Femur (tissue), 1 donor: ENCODE results near the gene HAND2.

ENCODE experiments used
- DNase-seq: peaks from one replicate; pipeline ENCODE4 v3.0.0-alpha.2; 2017

HAND2 gene

DNA sequence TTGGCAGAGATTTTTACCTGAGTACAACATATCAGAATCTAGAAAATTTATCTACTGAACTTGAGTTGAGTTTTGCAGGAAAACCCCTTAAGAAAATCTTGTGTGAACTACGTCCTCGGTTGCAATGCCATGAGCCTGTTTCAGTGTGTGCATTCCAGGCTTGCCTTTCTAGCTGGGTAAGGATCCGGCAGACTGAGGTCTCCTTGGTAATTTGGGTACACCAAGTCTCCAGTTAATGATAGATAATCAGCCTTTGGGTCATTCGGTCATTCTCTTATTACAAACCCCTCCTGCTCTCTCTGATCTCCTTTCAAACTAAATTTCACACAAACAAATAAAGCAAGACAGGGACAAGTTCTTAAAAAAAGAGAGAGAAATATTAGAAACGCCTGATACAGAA lies 5.9 kb upstream of the HAND2 start:
- DNase-seq = no peak

DNA sequence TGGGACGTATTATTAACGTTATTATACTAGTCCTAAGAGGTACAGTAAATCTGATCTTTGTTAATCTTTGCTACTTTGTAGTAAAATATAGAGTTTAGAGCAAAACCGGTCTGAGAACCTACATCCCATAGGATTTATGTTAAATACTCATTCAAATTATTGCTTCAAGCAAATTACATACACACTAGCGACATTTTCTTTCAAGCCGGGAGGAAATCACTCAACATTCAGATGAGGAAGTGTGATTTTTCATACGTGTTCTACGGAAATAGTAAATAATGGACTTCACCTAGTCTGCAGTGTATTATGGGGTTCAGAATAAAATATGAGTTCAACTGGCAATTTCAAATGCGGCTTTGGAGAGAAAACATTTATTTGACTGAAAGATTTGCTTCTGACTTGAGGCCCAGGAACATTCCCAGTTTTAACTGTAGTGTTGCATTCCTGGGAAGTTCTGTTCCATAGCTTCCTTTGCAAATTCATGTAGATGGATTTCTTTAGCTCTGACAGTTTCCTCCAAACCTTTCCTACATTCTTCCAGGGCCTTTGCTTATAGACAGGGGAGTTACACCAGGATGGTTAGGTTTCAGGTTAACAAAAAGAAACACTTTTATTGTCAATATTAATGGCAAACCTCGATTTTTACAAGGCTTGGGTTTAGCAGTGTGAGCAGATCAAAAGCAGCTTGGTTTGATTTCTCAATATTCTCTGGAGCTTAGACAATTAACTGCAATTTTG lies 5.3 kb upstream of the HAND2 start:
- DNase-seq = no peak

DNA sequence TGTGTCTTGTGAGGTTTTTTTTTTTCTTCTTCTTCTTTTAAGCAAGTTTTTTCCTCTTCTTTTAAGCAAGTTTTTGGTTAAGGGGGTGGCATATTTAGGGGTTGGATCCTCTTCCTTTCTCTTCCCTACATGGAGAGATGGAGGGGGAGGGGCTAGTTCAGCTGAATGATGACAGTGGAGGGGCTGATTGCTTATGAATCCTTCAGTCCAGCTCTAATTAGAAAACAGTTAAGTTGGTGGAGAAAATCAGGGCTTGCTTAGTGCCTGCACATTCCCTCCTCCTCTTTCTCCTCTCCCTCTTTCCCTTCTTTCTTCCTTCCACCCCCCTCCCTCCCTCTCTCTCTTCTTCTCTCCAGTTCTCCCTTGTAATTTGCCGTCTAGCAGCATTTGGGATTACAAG lies 4.4 kb upstream of the HAND2 start:
- DNase-seq = no peak

DNA sequence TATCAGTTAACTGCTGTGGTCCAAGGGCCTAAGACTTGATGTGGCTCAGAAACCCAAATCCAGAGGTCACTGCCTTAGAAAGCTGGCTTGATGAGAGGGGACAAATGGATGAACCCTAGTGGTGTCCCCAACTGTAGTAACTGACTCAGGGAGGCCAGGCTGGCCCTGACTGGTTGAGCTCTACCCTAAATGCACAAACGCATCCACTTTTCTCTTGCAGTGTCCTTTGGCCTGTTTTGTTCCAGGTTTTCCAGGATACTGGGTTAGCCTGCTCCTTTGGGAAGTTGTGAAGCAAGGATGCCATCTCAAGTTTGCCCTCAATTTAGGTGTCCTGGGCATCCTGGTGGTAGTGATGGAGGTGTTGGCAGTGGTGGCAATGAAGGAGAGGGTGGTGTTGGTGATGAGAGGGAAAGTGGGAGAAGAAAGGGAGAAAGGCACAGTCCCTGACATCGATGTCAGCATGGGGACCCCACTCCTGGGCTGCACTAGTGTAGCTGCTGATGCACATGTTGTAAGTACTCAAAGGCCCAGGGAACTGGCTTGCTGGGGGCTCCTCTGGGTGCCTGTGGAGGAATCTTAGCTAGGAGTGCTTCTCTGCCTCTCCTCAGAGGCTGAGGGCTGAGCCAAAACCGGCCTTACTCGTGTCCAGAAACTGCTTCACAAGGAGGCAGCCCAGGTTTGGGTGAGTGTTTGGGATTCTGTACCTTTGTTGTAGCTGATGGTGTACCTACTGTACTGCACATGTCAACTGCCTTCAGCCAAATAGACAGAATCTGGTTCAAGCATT lies 2.9 kb upstream of the HAND2 start:
- DNase-seq = no peak

DNA sequence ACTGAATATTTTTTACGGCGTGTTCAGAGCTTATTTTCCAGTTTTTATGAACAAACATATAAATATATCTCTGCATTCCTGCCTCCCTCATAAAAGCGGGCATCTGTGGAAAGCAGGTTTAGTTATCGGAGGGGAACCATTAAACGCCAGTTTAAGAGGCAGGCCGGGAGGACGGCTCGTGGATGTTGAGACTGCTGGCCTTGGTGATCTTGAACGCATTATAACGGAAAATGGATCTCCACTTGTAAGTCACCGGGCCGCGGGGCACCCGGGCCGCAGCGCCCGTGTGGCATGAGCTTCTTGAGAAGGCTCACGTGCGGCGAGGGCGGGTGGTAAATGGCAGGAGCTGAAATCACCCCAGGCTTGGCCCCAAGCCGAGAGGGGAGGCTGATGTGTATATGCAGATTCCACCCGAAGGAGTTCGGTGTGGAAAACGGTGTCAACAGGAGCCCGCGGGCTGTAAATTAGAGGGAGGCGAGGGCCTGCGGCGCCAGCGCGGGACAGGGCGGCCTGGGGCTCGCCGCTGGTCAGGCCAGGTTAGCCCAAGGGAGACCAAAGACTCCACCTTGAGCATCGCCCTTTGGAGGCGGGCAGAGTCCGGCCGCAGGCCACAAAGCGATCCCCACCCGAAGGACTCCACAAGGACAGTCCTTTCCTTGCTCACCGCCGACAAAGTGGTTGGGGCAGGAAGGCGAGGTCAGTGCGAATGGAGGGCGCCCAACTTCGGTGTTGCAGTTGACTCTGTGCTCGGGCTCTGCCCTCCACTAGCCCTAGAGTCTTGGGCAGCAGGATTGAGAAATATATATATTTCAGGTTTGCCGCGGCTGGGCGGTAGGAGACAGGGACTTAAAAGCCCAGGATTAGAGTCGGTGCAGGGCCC lies 1.3 kb upstream of the HAND2 start:
- no peak for DNase-seq

DNA sequence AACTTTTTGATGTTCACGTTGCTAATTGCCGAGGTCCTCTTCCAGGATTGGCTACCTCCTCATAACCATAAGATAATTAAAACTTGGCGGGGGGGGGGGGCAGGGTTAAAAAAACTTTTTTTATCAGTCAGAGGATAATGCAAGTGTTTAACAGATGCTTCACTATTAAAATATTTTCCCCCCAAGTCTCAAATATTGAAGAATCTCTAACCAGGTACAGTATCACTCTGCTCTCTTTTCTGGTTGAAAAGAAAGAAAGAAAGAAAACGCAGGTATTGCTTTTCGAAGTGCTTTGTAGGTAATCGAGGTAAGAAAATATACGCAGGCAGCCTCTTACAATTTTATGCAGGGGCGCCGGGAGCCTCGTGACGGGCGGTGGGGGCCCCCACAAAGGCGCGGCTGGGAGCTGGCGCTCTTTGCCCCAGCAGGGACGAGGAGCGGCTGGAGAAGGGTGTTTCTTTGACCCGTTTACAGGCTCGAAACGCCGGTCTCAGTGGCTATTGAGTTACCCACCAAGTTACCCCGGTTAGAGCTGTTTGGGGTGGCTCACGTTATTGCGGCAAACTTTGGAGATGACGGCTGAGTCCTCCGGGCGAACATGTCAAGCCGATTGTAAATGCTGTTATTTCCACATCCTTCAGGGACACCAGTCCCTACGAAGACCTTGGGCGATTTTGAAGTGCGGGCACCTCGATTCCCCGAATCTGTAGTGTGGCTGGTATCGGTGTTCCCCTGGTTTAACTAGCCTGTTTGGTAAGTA lies 477 bp upstream of the HAND2 start:
- DNase-seq = no peak

DNA sequence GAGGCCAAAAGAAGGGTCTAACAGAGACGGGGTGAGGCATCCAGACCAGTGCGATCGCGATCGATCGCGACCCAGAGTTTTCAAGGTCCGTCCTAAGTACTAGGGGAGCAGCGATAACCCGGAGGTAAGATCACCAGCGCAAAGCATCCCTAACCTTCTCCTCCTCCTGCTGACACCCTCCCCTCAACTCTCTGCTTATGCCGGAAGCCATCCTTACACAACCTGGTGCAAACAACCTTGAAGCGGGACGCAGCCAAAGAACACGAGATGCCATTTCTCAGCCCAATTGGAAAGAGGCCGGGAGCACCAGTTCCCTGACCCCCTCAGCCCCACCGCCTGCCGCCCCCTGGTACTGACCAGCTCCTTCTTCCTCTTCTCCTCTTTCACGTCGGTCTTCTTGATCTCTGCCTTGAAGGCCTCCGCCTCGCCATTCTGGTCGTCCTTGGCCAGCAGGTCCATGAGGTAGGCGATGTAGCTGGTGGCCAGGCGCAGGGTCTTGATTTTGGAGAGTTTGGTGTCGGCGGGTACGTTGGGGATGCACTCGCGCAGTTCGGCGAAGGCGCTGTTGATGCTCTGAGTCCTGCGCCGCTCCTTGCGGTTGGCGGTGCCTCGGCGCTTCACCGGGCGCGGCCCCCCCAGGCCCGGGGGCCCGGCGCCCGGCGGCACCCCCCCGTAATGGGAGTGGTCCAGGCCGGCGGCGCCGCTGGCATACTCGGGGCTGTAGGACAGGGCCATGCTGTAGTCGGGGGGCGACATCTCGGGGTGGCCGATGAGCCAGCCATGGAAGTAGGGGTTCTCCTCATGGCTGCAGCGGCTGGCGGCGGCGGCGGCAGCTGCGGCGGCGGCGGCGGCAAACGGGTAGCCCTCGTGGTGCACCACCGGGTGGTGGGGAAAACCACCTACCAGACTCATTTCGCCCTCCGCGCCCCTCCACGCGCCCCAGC lies 1.4 kb downstream of the HAND2 start:
- DNase-seq = no peak

DNA sequence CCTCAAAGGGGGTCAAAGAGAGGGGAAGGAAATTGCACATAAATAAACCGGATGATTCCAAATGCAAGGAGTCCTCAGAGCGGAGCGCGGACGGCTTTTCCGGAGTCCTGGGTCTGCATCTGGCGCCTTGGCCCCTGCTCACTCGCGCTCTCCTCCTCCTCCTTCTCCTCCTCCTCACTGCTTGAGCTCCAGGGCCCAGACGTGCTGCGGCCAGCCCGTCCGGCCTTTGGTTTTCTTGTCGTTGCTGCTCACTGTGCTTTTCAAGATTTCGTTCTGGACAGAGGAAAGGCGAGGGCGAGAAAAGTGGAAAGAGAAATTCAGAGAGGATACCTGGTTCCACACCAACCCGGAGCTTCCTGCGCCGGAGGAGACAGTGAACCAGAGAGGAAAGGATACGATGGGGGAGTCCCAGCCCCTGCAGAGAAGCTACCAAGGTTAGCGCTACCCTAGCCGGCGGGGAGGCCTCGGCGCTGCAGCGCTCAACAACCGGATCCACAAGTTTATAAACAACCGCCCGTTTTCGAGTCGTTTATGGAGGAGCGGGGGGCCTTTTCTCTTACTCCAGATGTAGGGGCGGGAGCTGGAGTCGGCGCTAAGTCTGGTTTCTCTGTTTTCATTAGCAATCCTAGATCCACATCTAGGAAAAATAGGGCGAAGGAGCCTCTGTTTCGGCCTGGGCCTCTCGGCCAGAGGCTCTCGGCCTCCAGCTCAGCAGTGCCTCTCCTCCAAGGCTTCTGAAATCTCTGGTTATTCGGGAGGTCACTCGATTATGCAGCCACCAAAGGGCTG lies 2.7 kb downstream of the HAND2 start:
- DNase-seq = no peak

DNA sequence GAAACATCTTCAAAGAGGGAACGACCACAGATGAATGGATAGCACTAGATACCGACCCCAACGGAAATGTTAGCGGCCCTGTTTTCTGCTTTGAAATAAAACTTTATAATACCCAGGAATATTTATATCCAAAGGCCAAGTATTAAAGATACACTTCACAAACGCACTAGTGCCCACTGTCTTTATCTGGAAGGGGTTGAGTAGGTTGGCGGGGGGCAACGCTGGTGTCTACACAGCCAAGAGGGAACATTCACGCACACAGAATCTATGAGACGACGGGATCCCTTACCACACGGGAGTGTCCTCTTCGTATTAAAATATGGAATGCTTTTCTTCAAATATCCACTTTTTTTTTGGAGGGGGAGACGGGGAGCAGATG lies 3.3 kb downstream of the HAND2 start:
- DNase-seq = no peak

DNA sequence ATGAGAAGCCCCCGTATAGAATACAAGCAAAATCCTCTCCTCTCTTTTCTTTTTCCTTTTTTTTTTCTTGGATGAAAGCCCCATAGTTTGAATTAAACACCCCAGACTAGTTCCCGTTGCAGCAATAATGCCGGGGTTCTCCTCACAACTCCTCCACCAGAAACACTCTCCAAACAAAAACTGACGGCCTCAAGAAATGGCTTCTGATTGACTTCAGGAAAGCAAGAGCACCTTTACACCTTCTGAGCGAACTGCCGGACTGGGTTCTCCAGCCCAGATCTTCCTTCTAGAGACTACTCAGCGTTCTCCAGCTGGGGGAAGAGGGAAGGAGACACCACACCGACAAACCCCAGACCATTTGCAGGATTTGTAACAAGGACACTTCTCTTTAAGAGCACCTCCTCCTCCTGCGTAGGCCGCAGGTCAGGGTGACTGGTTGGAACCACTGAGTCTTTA lies 4.0 kb downstream of the HAND2 start:
- no peak for DNase-seq

DNA sequence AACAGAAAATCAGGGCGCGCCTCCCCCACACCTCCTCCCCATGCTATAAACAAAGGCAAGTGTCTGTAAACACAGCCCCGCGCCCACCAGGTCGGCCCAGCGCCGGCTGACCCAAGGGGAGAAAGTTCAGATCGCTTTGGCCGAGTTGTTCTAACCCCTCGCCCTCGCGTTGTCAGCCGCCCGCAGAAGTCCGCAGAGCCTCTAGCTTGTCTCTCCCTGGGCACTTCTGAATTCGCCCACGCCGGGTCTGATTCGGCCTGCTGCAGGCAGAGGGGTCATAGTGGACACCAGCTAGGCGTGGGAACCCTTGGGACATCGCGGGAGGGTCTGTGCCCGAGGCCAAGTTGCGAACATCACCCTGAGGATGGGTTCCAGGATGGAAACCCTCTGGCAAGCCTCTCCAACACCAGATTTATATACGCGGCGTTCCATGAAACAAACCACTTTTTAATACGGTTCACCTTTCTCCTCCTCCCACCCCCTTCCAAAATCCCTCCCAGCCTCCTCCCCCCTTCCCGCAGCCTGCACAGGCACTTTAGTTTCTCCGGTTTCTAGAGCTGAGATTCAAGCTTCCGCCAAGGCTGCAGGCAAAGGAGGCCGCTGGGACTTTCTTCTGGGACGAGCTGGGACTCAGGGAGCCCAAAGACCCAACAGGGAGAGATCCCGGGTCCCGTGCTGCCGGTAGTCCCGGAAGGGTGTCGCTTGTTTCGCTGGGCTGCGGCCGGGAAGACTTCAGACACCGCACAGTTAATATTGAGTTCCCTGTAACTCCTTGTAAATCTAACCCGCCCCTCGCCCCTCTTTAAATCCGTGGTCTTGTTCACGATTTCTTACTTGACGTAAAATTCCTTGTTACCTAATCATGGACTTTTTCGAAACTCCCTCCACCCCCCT lies 4.7 kb downstream of the HAND2 start:
- DNase-seq = no peak

DNA sequence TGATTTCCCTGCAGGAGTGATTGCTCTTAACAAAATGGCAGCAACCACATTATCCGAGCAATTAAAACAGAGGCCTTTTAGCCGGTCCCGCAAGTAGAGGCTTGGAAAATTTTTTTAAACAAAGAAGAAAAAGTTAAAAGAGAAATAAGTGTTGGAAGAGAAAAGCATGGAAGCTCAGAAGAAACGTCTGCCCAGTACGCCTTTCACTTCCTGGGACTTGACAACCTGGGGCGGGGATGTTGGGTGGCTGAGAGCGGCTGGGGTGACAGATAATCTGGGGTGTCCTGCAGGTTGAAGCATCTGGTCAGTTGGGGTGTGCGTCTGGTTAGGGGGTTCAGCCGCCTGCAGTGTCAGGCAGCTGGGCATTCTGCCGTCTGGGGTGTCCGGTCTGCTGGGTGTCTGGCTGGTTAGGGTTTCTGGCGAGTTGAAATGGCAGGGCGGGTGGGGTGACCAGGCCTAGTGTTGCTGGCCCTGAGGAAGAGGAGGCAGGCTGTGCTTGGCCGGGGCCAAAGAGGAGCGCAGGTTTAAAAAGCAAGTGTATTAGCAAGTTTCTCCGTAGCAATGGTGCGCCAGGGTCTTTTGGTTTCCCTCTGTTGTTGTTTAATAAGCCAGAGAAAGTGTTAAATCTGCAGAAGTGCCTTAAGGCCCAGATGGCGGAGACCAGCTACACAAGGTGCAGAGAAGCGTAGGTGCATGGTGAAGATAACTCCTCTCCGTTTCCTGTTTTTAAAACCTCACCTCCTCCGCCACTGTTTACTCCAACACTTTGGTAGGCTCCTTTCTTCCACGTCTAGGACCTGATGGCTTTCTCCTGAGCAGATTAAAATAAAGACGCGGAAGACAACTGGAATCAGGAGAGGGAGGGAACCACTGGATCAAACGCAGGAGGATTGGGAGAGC lies 5.6 kb downstream of the HAND2 start:
- no peak for DNase-seq

DNA sequence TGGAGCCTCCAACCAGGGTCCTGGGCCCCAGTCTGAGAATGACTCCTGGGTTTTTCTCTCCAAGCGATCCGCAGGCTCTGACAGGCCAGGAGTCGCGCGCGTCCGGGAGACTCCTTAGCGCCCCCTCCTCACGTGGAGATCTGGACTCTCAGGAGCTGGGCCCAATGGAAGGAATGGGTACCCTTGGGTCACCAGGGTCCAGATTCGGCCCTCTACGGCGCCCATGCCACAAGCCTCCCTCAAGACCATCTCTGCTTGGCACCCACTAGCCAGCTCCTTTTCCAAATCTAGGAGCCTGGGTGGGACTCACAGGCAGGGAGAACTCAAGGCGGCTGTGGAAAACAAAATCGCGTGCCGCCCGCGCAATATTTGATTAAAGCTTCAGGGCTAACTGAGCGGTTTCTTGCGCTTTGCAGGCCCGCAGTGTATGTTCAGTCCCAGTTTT lies 7.1 kb downstream of the HAND2 start:
- DNase-seq = no peak

DNA sequence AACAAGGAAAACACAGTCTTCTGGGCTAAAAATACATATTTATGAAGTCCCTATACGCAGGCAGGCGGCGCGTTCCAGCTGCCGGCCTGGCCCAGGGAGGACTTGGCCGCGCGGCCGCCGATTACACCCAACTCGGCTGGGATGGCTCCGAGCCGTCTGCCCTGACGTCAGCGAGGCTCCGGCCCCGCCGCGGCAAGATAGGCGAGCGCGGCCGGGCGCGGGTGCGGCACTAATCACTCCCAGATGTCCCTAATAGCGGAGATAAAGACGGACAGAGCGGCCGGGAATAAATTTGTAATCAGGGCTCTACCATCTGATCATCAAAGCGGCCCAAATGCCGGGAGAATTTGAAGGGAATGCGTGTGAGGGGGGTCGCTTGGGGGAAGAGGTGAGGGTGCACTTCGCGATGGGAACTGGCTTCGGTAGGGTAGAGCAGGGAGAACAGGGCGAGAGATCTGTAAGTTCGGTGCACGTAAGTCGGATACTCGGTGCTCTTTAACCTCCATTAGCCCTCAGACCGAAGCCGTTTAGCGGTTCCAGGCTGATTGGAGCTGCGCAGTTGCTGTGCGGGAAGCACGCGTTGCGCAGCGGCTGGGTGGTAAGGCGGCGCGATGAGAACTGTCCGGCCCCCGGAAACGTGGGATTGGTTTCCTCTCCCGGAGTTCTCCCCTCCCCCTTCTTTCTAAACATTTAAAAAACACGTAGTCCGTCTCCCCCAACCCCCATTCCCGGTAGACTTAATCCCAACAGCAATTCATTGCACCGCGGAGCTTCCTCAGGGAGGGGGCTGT lies 7.7 kb downstream of the HAND2 start:
- peak; percentile 92 for DNase-seq

DNA sequence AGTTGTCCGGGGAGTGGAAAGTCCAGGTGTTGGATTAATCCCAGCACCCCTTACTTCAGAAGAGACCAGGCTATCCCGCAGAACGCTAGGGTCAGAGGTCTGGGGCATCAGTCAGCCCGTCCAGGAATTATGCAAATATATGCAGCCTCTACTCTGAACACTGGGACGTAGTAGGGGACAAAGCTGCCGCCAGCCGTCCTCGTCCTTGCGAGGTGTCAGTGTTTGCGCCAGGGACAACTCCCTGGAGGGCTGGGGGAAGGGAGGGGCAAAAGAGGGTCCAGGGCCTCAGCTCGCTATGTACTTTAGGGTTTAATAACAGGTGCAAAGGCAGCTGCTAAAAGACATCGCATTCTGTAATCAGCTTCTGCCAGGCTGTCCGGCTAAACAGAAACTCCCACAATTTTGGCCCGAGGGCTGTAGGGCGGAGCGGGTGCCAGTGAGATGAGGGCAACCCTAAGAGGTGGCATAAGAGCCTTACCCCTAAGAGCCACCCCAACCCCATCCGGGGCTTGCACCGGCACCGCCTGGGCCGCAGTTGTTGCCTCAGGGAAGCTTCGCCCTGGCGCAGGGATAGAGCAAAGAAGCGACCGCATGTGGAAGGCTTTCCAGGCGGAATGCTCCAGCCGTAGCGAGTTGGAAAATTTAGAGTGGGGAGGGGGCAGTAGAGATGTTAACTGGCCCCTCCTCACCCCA lies 8.4 kb downstream of the HAND2 start:
- DNase-seq = peak; percentile 72

DNA sequence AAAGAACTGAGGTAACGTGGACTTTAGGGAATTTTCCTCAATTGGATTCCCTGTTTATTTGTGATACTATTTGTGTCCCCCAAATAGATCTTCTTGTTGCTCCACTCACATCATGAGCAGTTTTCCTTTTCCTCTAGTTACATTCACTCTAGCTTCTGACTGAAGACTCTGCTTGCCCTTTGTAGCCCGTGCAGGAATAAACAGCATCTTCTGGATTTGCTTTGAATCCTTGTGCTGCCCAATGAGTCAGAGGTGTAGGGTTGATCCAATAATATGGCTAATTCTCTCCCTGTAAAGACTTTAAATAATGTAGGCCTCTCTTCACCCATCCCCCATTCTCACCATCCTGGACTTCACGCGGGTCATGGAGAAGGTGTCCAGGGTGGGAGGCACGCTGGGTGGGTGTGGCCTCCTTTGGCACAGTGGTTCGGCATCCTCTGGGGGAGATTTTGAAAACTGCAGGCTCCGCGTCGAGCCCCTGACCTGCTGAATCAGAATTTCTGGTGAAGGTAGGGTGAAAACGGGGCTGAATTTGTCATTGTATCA lies 9.0 kb downstream of the HAND2 start:
- DNase-seq = no peak
